Measurements from ENCODE around the gene FMO5.
"Not testable (repeated sequence)": the region's sequence is repeated elsewhere in the genome, so short reads cannot be mapped to it uniquely, and the experiment has no call there.

The FMO5 gene

GRCh38 chr1:147204080-147204479 lies 21.1 kb downstream of the FMO5 start:
- no peak for DNase-seq (ENCODE audit: low read depth)
- TF ChIP-seq CTCF (conservative IDR thresholded peaks at IDR 0.05; ENCODE audit: low read depth, low read length), result no peak
- H3K4me3 ChIP-seq (ENCODE audit: low read depth, low read length), result no peak overlapping the region

- TF ChIP-seq CTCF (conservative IDR thresholded peaks at IDR 0.05; ENCODE audit: low read depth, low read length), result no peak
- H3K4me3 ChIP-seq (ENCODE audit: low read depth, low read length), result no peak overlapping the region
- DNase-seq (ENCODE audit: low read depth), result no peak
These were observed 22.6 kb downstream of the FMO5 start for GRCh38 chr1:147202576-147202975.

GRCh38 chr1:147201786-147202185 lies 23.4 kb downstream of the FMO5 start:
- no peak overlapping the region for H3K4me3 ChIP-seq (ENCODE audit: low read depth, low read length)
- no peak for TF ChIP-seq CTCF (conservative IDR thresholded peaks at IDR 0.05; ENCODE audit: low read depth, low read length)
- DNase-seq (ENCODE audit: low read depth), result no peak

- no peak overlapping the region for H3K4me3 ChIP-seq (ENCODE audit: low read depth, low read length)
- no peak for DNase-seq (ENCODE audit: low read depth)
- no peak for TF ChIP-seq CTCF (conservative IDR thresholded peaks at IDR 0.05; ENCODE audit: low read depth, low read length)
These were observed 23.9 kb downstream of the FMO5 start for GRCh38 chr1:147201276-147201675.

GRCh38 chr1:147197324-147197723 lies 27.8 kb downstream of the FMO5 start:
- not testable (repeated sequence) for DNase-seq (ENCODE audit: low read depth); H3K4me3 ChIP-seq (ENCODE audit: low read depth, low read length)

- no peak for DNase-seq (ENCODE audit: low read depth)
- H3K4me3 ChIP-seq (ENCODE audit: low read depth, low read length), result no peak overlapping the region
- no peak for TF ChIP-seq CTCF (conservative IDR thresholded peaks at IDR 0.05; ENCODE audit: low read depth, low read length)
These were observed 35.6 kb downstream of the FMO5 start for GRCh38 chr1:147189514-147189913.

- H3K4me3 ChIP-seq (ENCODE audit: low read depth, low read length), result no peak overlapping the region
- TF ChIP-seq CTCF (conservative IDR thresholded peaks at IDR 0.05; ENCODE audit: low read depth, low read length), result no peak
- no peak for DNase-seq (ENCODE audit: low read depth)
These were observed 39.7 kb downstream of the FMO5 start for GRCh38 chr1:147185432-147185831.

All from choroid plexus epithelial cell (primary cell).